IMR-90 (cell line): Measurements from ENCODE around the gene ZNF639. TPM values are rescaled to one million over a fixed set of nuclear protein-coding genes. Genes with fewer than 3 reads are reported as not detected.

Source experiments
- ATAC-seq: fragments of 200-7000 bp; cut with Tn5 transposase; 2 replicates; pipeline ENCODE4 v1.9.1; 2020; ENCODE audit warnings: low read depth, mild to moderate bottlenecking, moderate library complexity
- BruUV-seq: library from RNA; stranded (reverse); fragments of 400-500 nt; replicated peaks from 2 replicates; lab custom pipeline; 2021; lab: Mats Ljungman, UMichigan
- CTCF ChIA-PET: fragments of 300-600 bp; formaldehyde crosslinking; extraction: SDS; loops from one replicate; lab custom pipeline; 2021; ENCODE audit warnings: antibody characterized with exemption; lab: Yijun Ruan, JAX
- POLR2A ChIA-PET: fragments of 300-600 bp; sonication (Branson Sonifier 250); formaldehyde crosslinking; loops from one replicate; lab custom pipeline; 2022; ENCODE audit warnings: antibody characterized with exemption; ENCODE audit not compliant: unreplicated experiment; lab: Charles Lee
- DNase-seq: peaks from one replicate; pipeline ENCODE4 v3.0.0; 2013
- H2AFZ ChIP-seq: replicated peaks from 2 replicates; pipeline ENCODE3; 2013; ENCODE audit warnings: low read length, mild to moderate bottlenecking; ENCODE audit not compliant: poor library complexity
- H2AK5ac ChIP-seq: 2 replicates; pipeline ENCODE4 v1.6.1; 2013; ENCODE audit warnings: low read depth, low read length, inconsistent platforms
- H2AK9ac ChIP-seq: replicated peaks from 2 replicates; pipeline ENCODE3; 2013; ENCODE audit warnings: mild to moderate bottlenecking, low read depth, low read length, moderate library complexity; ENCODE audit not compliant: poor library complexity
- H2BK120ac ChIP-seq: 2 replicates; pipeline ENCODE4 v1.6.1; 2013; ENCODE audit warnings: low read depth, low read length, inconsistent platforms
- H2BK15ac ChIP-seq: 3 replicates; pipeline ENCODE4 v1.6.1; 2013; ENCODE audit warnings: low read depth, low read length, inconsistent platforms
- H2BK20ac ChIP-seq: 2 replicates; pipeline ENCODE4 v1.6.1; 2013; ENCODE audit warnings: low read depth, mild to moderate bottlenecking, inconsistent platforms, low read length, moderate library complexity
- H2BK5ac ChIP-seq: 2 replicates; pipeline ENCODE4 v1.6.1; 2013; ENCODE audit warnings: mild to moderate bottlenecking, low read depth, low read length, inconsistent platforms; ENCODE audit not compliant: poor library complexity, severe bottlenecking
- H3K14ac ChIP-seq: replicated peaks from 2 replicates; pipeline ENCODE4 v1.6.1; 2013; ENCODE audit warnings: low read depth, low read length, inconsistent platforms
- H3K18ac ChIP-seq: 2 replicates; pipeline ENCODE4 v1.6.1; 2013; ENCODE audit warnings: low read depth, low read length, control low read depth
- H3K23ac ChIP-seq: 2 replicates; pipeline ENCODE4 v1.6.1; 2013; ENCODE audit warnings: low read depth, low read length, inconsistent platforms
- H3K27ac ChIP-seq: 2 replicates; pipeline ENCODE4 v1.5.1; 2013; ENCODE audit warnings: mild to moderate bottlenecking, control low read depth, low read length; ENCODE audit not compliant: insufficient read depth
- H3K27me3 ChIP-seq: 2 replicates; pipeline ENCODE4 v1.6.1; 2013; ENCODE audit warnings: low read length; ENCODE audit not compliant: control insufficient read depth, insufficient read depth
- H3K36me3 ChIP-seq: 2 replicates; pipeline ENCODE4 v1.6.1; 2013; ENCODE audit warnings: low read length, mixed read lengths; ENCODE audit not compliant: control insufficient read depth, insufficient read depth
- H3K4ac ChIP-seq: 2 replicates; pipeline ENCODE4 v1.6.1; 2013; ENCODE audit warnings: low read depth, low read length, inconsistent platforms
- H3K4me1 ChIP-seq: 2 replicates; pipeline ENCODE4 v1.6.1; 2013; ENCODE audit warnings: low read length, mixed read lengths; ENCODE audit not compliant: control insufficient read depth, insufficient read depth
- H3K4me2 ChIP-seq: 2 replicates; pipeline ENCODE4 v1.6.1; 2013; ENCODE audit warnings: low read depth, mild to moderate bottlenecking, control low read depth, low read length, moderate library complexity
- H3K4me3 ChIP-seq: 2 replicates; pipeline ENCODE4 v1.5.1; 2013; ENCODE audit warnings: low read depth, mild to moderate bottlenecking, control low read depth, low read length, moderate library complexity; ENCODE audit not compliant: insufficient read depth
- H3K56ac ChIP-seq: 2 replicates; pipeline ENCODE4 v1.6.1; 2013; ENCODE audit warnings: low read length, inconsistent platforms; ENCODE audit not compliant: insufficient read depth; ENCODE audit errors: extremely low read depth
- H3K79me1 ChIP-seq, 2 experiments: 2 replicates each; pipeline ENCODE4 v1.6.1; 2013; ENCODE audit warnings: low read length in 2 of 2, inconsistent platforms in 1 of 2, low read depth in 1 of 2
- H3K9ac ChIP-seq: 2 replicates; pipeline ENCODE4 v1.6.1; 2013; ENCODE audit warnings: low read depth, low read length, control low read depth
- H3K9me1 ChIP-seq: 2 replicates; pipeline ENCODE4 v1.6.1; 2013; ENCODE audit warnings: low read length, inconsistent platforms; ENCODE audit not compliant: insufficient read depth
- H3K9me3 ChIP-seq: 2 replicates; pipeline ENCODE4 v1.6.1; 2013; ENCODE audit warnings: low read length; ENCODE audit not compliant: control insufficient read depth, insufficient read depth
- H4K20me1 ChIP-seq: 2 replicates; pipeline ENCODE4 v1.6.1; 2013; ENCODE audit warnings: low read length, inconsistent platforms; ENCODE audit not compliant: insufficient read depth
- H4K5ac ChIP-seq: 2 replicates; pipeline ENCODE4 v1.6.1; 2013; ENCODE audit warnings: mild to moderate bottlenecking, low read depth, low read length, control low read depth
- H4K8ac ChIP-seq, 2 experiments: 2 replicates each; pipeline ENCODE4 v1.6.1; 2013; ENCODE audit warnings: low read depth in 2 of 2, low read length in 2 of 2, control low read depth in 1 of 2, inconsistent platforms in 1 of 2
- H4K91ac ChIP-seq: 2 replicates; pipeline ENCODE4 v1.6.1; 2013; ENCODE audit warnings: low read depth, low read length, inconsistent platforms; ENCODE audit not compliant: insufficient read depth
- BHLHE40 ChIP-seq: fragments of 150-350 bp; IDR thresholded peaks from 2 replicates; pipeline ENCODE4 v1.6.1; 2016; ENCODE audit warnings: mild to moderate bottlenecking, low read depth, low read length
- CEBPB ChIP-seq: IDR thresholded peaks from 2 replicates; pipeline ENCODE4 v1.6.1; 2012; ENCODE audit warnings: low read depth, low read length, improper control_type of control experiment
- CHD1 ChIP-seq: IDR thresholded peaks from 2 replicates; pipeline ENCODE4 v1.6.1; 2012; ENCODE audit warnings: low read depth, low read length, improper control_type of control experiment
- CTCF ChIP-seq: conservative IDR thresholded peaks from 2 replicates; pipeline ENCODE4 v1.5.1; 2012; ENCODE audit warnings: mild to moderate bottlenecking, low read depth, low read length, improper control_type of control experiment
- ELK1 ChIP-seq: fragments of 150-350 bp; IDR thresholded peaks from 2 replicates; pipeline ENCODE4 v1.6.1; 2016; ENCODE audit warnings: low read depth, mild to moderate bottlenecking, low read length, moderate library complexity, borderline replicate concordance
- FOS ChIP-seq: fragments of 150-350 bp; IDR thresholded peaks from 2 replicates; pipeline ENCODE4 v1.6.1; 2016; ENCODE audit warnings: low read depth, low read length
- NFE2L2 ChIP-seq: fragments of 150-350 bp; IDR thresholded peaks from 2 replicates; pipeline ENCODE4 v1.6.1; 2016; ENCODE audit warnings: low read depth, mild to moderate bottlenecking, low read length
- POLR2A ChIP-seq: IDR thresholded peaks from 2 replicates; pipeline ENCODE4 v1.6.1; 2012; ENCODE audit warnings: mild to moderate bottlenecking, low read depth, low read length
- RCOR1 ChIP-seq: IDR thresholded peaks from 2 replicates; pipeline ENCODE4 v1.6.1; 2012; ENCODE audit warnings: mild to moderate bottlenecking, low read length, improper control_type of control experiment; ENCODE audit not compliant: insufficient replicate concordance
- RFX5 ChIP-seq: IDR thresholded peaks from 2 replicates; pipeline ENCODE4 v1.8.0; 2012; ENCODE audit warnings: low read depth, mild to moderate bottlenecking, low read length, moderate library complexity
- WGBS, 2 experiments: methylation state at CpG; one replicate each; pipeline versions ENCODE4 v1.1.5 to v1.1.7; 2013; ENCODE audit warnings: missing lambda C conversion rate in 2 of 2; ENCODE audit not compliant: insufficient read length in 1 of 2; ENCODE audit errors: extremely low coverage in 2 of 2; 5-methylcytosine and 5-hydroxymethylcytosine counted together
- dilution Hi-C: fragments of 300-500 bp; cut with HindIII; formaldehyde crosslinking; loops from one replicate; pipeline ENCODE4 v1.14.3; 2018; ENCODE audit warnings: low sequenced_read_pairs; ENCODE audit not compliant: unreplicated experiment
- in situ Hi-C: fragments of 300-500 bp; cut with MboI; formaldehyde crosslinking; loops from 3 replicates; pipeline ENCODE4 v1.14.3; 2019; ENCODE audit warnings: low sequenced_read_pairs, inconsistent platforms, mixed read lengths
- intact Hi-C: fragments of 100-400 bp; cut with micrococcal nuclease; formaldehyde crosslinking; loops from 2 replicates; pipeline ENCODE4 v1.10.0; 2022
- polyA plus RNA-seq, 3 experiments: library from polyadenylated mRNA; depleted of rRNA; stranded (reverse); fragments of >200 nt; gene quantifications; 2 replicates each; pipeline ENCODE4 v1.2.3, GENCODE V29; 2012; ENCODE audit warnings: low replicate concordance in 1 of 3
- total RNA-seq: library from RNA; depleted of rRNA; stranded (reverse); fragments of >200 nt; gene quantifications from 2 replicates; pipeline ENCODE4 v1.2.3, GENCODE V29; 2012
- TF ChIP-seq, protein P1 (sequence below): fragments of 150-350 bp; IDR thresholded peaks from 2 replicates; pipeline ENCODE4 v1.6.1; 2017; ENCODE audit warnings: mild to moderate bottlenecking, antibody characterized with exemption, low read length, low read depth

The ZNF639 gene
- total and polyA plus RNA-seq, 2 of the 4 experiments (the other 2 are of a cell fraction): 15.9 to 50.5 TPM

DNA sequence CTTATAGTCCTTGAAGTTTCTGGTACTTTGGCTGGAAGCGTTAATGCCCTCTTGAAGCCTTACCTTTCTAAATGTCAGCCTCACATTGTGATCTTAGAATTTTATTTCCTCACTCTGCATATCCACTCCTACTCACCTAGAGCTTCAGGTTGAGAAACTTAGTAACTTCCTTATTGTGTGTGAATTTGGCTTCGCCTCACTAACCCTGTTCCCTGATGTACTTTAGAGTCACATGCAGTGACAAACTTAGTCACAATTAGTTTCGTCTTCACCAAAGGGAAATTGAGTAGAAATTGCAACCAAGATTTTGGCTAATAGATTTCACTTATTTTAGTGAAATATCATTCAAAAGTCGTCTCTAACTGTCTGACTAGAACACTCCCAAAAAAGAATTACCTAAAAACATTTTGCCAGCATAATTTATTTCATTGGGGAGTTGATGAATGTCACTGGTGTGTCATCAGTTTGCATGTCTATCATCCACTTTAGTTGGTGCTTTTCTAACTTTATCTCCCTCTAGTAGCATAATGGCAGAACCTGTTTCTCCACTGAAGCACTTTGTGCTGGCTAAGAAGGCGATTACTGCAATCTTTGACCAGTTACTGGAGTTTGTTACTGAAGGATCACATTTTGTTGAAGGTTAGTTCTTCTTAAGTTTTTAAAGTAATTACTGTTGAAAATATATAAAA lies 25.6 kb downstream of the ZNF639 start:
- ChIA-PET CTCF (no interaction called here), POLR2A (no interaction called here)
- Histone ChIP-seq H2AK9ac (peak overlapping the region; percentile 70), H4K91ac (no peak overlapping the region), H3K4me2 (peak overlapping the region; percentile 63; the same call in 1 of the 2 replicates), H3K9ac (peak overlapping the region; percentile 83; the same call in 1 of the 2 replicates), H2AK5ac (no peak overlapping the region), H3K9me3 (no peaks in the 10 kb centered on the region), H4K5ac (no peak overlapping the region), H2BK120ac (no peak overlapping the region), H3K9me1 (no peaks in the 10 kb centered on the region; the same call in 1 of the 2 replicates), H4K8ac (no peak overlapping the region), H3K27me3 (no peaks in the 10 kb centered on the region), H2AFZ (no peak overlapping the region), H2BK5ac (no peak overlapping the region), H3K79me1 (peaks cover 15 to 33% of the 10 kb centered on the region in 2 experiments), H3K23ac (peak overlapping the region; percentile 91), H3K18ac (no peak overlapping the region), H4K20me1 (no peaks in the 10 kb centered on the region), H3K56ac (peak overlapping the region; percentile 64), H2BK20ac (no peak overlapping the region), H3K4me3 (peak overlapping the region; percentile 62), H3K4ac (no peak overlapping the region), H3K14ac (peak overlapping the region; percentile 47), H3K36me3 (peaks cover 7% of the 10 kb centered on the region), H3K27ac (no peak overlapping the region), H3K4me1 (peaks cover 1% of the 10 kb centered on the region; the same call in 1 of the 2 replicates), H2BK15ac (no peak overlapping the region)
- no peak for TF ChIP-seq ELK1
- TF ChIP-seq RCOR1: no peak
- TF ChIP-seq BHLHE40: no peak
- TF ChIP-seq NFE2L2: no peak
- no peak for TF ChIP-seq POLR2A
- TF ChIP-seq, protein P1, sequence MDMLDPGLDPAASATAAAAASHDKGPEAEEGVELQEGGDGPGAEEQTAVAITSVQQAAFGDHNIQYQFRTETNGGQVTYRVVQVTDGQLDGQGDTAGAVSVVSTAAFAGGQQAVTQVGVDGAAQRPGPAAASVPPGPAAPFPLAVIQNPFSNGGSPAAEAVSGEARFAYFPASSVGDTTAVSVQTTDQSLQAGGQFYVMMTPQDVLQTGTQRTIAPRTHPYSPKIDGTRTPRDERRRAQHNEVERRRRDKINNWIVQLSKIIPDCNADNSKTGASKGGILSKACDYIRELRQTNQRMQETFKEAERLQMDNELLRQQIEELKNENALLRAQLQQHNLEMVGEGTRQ: no peak
- TF ChIP-seq FOS: no peak
- TF ChIP-seq CTCF: no peak
- TF ChIP-seq CHD1: no peak
- no peak for TF ChIP-seq RFX5
- TF ChIP-seq CEBPB: no peak
- no peak for ATAC-seq
- in situ Hi-C loops: no loop called here
- intact Hi-C loops: no loop called here
- BruUV-seq: TSS peak; percentile 59
- no peak for DNase-seq
- dilution Hi-C loops: no loop called here
- no CpG with 5 or more reads among the region's 5 CpGs for WGBS, 2 experiments
